ENCODE results near the gene MYOD1. TPM values are rescaled to one million over a fixed set of nuclear protein-coding genes. Genes with fewer than 3 reads are reported as not detected.

MYOD1 gene
- total and polyA plus RNA-seq, 12 donors: not detected

GRCh38 chr11:17743808-17744119 is 24.4 kb downstream of the MYOD1 start:
- TF ChIP-seq POLR2A (IDR thresholded peaks at IDR 0.05) (no peak), CTCF (IDR thresholded peaks at IDR 0.05) (no peak)
- no peaks in the 10 kb centered on the region for H3K9me3 ChIP-seq (replicated peaks in 1 of 3)
- 54 to 70% (median 59%) methylated on average over 3 to 5 of the region's 5 CpGs for WGBS, 4 donors
- no peak overlapping the region for H3K4me3 ChIP-seq
- no peak overlapping the region for H3K27ac ChIP-seq
- intact Hi-C loops (cut with DNase I): no loop called here
- no peaks in the 10 kb centered on the region for H3K27me3 ChIP-seq
- H3K4me1 ChIP-seq (replicated peaks in 1 of 2): no peaks in the 10 kb centered on the region
- H3K36me3 ChIP-seq (replicated peaks in 1 of 2): no peaks in the 10 kb centered on the region
- DNase-seq: peak in 1 of 7 donors; percentile 20

GRCh38 chr11:17744151-17744940 is 25.0 kb downstream of the MYOD1 start:
- TF ChIP-seq POLR2A (IDR thresholded peaks at IDR 0.05): no peak
- no peak for TF ChIP-seq CTCF (IDR thresholded peaks at IDR 0.05)
- Histone ChIP-seq H3K36me3 (replicated peaks in 1 of 2) (no peaks in the 10 kb centered on the region), H3K4me3 (no peak overlapping the region), H3K27me3 (no peaks in the 10 kb centered on the region), H3K9me3 (replicated peaks in 1 of 3) (no peaks in the 10 kb centered on the region), H3K4me1 (replicated peaks in 1 of 2) (no peaks in the 10 kb centered on the region), H3K27ac (no peak overlapping the region)
- whole genome bisulfite sequencing, 4 donors: 72 to 79% (median 76%) methylated on average over 10 of the region's 10 CpGs
- intact Hi-C loops (cut with DNase I): no loop called here
- DNase-seq: no peak

GRCh38 chr11:17745023-17745772 is 25.8 kb downstream of the MYOD1 start:
- no peak overlapping the region for H3K4me3 ChIP-seq
- DNase-seq: no peak
- H3K4me1 ChIP-seq (replicated peaks in 1 of 2): no peaks in the 10 kb centered on the region
- TF ChIP-seq CTCF (IDR thresholded peaks at IDR 0.05) (no peak), POLR2A (IDR thresholded peaks at IDR 0.05) (no peak)
- no peaks in the 10 kb centered on the region for H3K36me3 ChIP-seq (replicated peaks in 1 of 2)
- no peaks in the 10 kb centered on the region for H3K9me3 ChIP-seq (replicated peaks in 1 of 3)
- intact Hi-C loops (cut with DNase I): no loop called here
- no peak overlapping the region for H3K27ac ChIP-seq
- H3K27me3 ChIP-seq: no peaks in the 10 kb centered on the region
- 85 to 91% (median 85%) methylated on average over 15 to 20 of the region's 20 CpGs for WGBS, 4 donors

GRCh38 chr11:17746096-17746495 is 26.7 kb downstream of the MYOD1 start:
- H3K4me1 ChIP-seq (replicated peaks in 1 of 2): no peaks in the 10 kb centered on the region
- H3K36me3 ChIP-seq (replicated peaks in 1 of 2): no peaks in the 10 kb centered on the region
- DNase-seq: no peak
- WGBS, 4 donors: 75 to 82% (median 81%) methylated on average over 10 to 11 of the region's 11 CpGs
- no peaks in the 10 kb centered on the region for H3K9me3 ChIP-seq (replicated peaks in 1 of 3)
- H3K27ac ChIP-seq: no peak overlapping the region
- no peaks in the 10 kb centered on the region for H3K27me3 ChIP-seq
- intact Hi-C loops (cut with DNase I): no loop called here
- no peak for TF ChIP-seq CTCF (IDR thresholded peaks at IDR 0.05)
- no peak for TF ChIP-seq POLR2A (IDR thresholded peaks at IDR 0.05)
- no peak overlapping the region for H3K4me3 ChIP-seq

All from adrenal gland (tissue), 12 donors.